ENCODE data around the gene LRRD1.

GRCh38 chr7:92156990-92157389 lies 22.0 kb downstream of the LRRD1 start:
- TF ChIP-seq CTCF (IDR thresholded peaks at IDR 0.05) (no peak), POLR2A (IDR thresholded peaks at IDR 0.05) (no peak)
